Loucy (cell line): Measurements from ENCODE around the gene SYNGR4.

ENCODE experiments used
- CTCF ChIP-seq: fragments of 200-600 bp; sonication (generic); conservative IDR thresholded peaks from 2 replicates; pipeline ENCODE4 v1.5.1; 2014; ENCODE audit warnings: mild to moderate bottlenecking, antibody characterized with exemption, low read length
- EZH2phosphoT487 ChIP-seq: fragments of 200-600 bp; IDR thresholded peaks from 2 replicates; pipeline ENCODE4 v1.6.1; 2018; ENCODE audit warnings: antibody characterized with exemption, mild to moderate bottlenecking, moderate library complexity, borderline replicate concordance

- TF ChIP-seq CTCF, result no peak
- no peak for TF ChIP-seq EZH2phosphoT487
Observed at GRCh38 chr19:48382286-48382685, 18.1 kb downstream of the SYNGR4 start.
